ENCODE data around the gene CTNNBL1.

DNA sequence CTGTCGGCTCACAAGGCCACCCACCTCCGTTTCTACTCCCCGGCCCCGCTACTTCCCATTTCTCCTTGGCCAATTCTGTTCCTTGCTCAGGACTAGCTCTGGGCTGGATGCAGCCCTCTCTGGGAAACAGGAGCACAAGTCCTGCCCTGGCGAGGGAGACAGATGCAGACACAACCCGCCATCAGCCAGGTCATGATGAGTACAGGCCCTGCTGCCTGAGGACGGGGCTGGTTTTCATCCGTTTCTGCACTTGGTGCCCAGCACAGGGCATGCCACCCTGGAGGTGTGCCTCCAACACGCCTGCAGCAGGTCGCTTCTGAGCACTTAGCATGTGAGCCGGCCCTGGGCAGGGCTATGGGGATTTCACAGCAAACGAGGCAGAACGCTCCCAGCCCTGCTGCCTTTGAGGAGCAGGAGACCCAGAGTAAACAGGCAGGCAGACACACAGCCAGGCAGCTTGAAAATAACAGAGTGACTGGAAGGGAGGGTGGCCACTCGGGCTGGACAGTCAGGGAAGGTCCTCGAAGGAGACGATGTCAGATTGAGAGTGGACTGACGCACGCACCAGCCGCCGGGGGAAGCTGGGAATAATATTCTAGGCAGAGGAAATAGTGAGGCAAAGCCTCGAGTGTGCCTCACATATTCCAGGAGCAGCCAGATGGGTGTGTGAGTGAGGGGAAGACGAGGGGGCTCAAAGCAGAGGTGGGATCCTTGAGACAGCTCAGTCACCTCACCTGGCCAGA is 187.9 kb downstream of the CTNNBL1 start:
- TF ChIP-seq EZH2 (IDR thresholded peaks at IDR 0.05) (no peak), POLR2AphosphoS5 (IDR thresholded peaks at IDR 0.05; ENCODE audit: borderline replicate concordance, low read depth, low read length) (no peak)
